GM12864 (cell line): ENCODE data around the gene NR1H2.
"Not testable (repeated sequence)": the region's sequence is repeated elsewhere in the genome, so short reads cannot be mapped to it uniquely, and the experiment has no call there.

Experiments used
- DNase-seq: peaks from one replicate; pipeline ENCODE4 v3.0.0-alpha.2; 2011; ENCODE audit warnings: low read depth
- H3K4me3 ChIP-seq: 2 replicates; pipeline ENCODE4 v1.5.1; 2011; ENCODE audit warnings: mild to moderate bottlenecking, low read depth, low read length, control low read depth
- TF ChIP-seq, protein P1 (sequence below): IDR thresholded peaks from 2 replicates; pipeline ENCODE4 v1.5.1; 2011; ENCODE audit warnings: low read depth, mild to moderate bottlenecking, moderate library complexity, low read length, control low read depth, inconsistent platforms; ENCODE audit errors: missing control alignments

NR1H2 gene

GRCh38 chr19:50352242-50352641 is 24.0 kb upstream of the NR1H2 start:
- H3K4me3 ChIP-seq: no peak overlapping the region
- TF ChIP-seq, protein P1, sequence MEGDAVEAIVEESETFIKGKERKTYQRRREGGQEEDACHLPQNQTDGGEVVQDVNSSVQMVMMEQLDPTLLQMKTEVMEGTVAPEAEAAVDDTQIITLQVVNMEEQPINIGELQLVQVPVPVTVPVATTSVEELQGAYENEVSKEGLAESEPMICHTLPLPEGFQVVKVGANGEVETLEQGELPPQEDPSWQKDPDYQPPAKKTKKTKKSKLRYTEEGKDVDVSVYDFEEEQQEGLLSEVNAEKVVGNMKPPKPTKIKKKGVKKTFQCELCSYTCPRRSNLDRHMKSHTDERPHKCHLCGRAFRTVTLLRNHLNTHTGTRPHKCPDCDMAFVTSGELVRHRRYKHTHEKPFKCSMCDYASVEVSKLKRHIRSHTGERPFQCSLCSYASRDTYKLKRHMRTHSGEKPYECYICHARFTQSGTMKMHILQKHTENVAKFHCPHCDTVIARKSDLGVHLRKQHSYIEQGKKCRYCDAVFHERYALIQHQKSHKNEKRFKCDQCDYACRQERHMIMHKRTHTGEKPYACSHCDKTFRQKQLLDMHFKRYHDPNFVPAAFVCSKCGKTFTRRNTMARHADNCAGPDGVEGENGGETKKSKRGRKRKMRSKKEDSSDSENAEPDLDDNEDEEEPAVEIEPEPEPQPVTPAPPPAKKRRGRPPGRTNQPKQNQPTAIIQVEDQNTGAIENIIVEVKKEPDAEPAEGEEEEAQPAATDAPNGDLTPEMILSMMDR: no peak
- no peak for DNase-seq

DNA sequence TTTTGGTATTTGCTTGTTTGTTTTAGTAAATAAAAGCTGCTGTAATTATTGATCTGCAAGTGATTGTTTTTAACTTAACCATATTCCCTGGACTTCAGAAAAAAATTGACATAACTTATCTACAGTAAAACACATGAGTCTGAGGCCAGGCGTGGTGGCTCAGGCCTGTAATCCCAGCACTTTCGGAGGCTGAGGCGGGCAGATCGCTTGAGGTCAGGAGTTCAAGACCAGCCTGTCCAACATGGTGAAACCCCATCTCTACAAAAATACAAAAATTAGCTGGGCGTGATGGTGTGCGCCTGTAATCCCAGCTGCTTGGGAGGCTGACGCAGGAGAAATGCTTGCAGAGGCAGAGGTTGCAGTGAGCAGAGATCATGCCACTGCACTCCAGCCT is 22.8 kb upstream of the NR1H2 start:
- not testable (repeated sequence) for DNase-seq, H3K4me3 ChIP-seq

GRCh38 chr19:50356691-50357177 is 19.5 kb upstream of the NR1H2 start:
- TF ChIP-seq, protein P1: no peak
- no peak overlapping the region; the same call in 1 of the 2 replicates for H3K4me3 ChIP-seq
- no peak for DNase-seq

DNA sequence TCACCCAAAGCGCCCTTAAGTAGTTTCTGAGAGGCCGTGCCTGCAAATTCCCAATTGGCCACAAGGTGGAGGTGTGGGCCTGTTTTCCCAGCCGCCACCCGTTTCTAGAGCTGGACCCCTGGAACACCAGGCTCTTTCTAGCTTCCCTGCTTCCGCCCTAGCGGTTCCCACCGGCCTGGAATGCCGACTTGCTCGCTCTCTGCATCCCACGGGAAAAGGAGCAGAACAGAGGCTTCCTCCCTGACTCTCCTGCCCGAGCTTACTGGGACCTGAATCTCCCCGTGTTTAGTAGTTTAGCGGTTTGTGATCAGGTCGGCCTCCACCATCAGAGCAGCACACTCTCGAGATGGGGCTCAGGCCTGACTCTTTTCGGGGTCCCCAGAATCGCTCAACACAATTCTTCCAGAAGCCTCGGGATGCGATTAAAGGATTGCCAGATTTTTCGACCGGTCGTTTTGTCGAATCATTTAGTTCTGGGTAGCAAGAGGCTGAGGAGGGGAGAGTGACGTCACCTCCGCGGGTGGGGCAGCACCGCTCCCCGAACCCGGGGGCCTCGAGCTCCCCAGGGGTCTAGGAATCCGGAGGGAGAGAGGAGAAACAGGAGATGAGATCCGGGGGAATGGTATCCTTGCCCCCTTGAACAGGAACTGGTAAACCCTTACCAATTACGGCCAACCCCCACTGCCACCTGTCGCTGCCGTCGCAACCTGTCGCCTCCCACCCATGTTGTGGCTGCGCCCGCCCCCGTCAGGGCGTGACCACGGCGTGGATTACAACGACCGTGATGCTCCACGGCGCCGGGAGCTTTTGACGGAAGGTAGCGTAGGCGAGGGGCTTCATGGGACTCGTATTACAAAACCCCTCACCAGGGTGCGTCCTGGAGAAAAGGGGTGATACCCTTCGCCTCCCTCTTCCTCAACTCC is 18.8 kb upstream of the NR1H2 start:
- no peak for DNase-seq
- H3K4me3 ChIP-seq: peak overlapping the region; percentile 66
- TF ChIP-seq, protein P1: peak; percentile 84

DNA sequence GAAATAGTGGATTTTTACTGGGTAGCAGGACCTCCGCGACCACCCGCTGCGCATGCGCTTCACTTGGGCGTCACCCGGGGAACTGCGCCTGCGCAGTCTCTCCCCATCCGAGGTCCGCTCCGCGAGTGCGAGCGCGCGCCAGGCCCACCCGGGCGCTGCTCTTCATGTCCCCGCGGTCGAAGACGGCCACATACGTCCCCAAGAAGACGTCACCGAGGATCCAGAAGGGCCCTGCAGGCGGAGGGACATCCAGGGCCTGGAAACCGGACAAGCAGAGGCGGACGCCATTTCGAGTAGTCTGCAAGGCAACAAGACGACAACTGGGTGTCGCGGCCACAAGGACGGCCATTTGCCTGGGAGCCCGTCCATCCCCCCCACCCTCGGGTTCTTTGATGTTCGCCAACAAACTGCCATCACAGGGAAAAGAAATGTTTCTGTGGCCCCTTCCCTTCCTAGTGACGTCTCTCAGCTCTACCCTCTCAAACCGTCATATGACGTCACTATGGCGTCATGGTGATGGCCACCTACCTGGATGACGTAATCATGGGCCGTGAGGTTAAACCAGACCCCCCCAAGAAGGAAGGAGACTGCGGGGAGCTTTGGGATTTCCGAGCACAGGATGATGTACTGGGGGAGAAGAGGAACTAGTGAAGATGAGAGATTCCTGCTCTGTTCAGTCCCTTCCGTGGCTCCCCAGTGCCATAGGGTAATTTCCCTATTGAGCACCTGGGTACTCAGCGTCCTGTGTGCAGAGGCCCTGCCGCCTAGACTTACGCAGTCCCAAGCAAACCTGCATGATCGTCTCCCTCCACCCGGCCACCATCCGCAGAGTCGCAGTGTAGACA is 17.6 kb upstream of the NR1H2 start:
- DNase-seq: no peak
- TF ChIP-seq, protein P1: no peak
- H3K4me3 ChIP-seq: peak overlapping the region; percentile 66

DNA sequence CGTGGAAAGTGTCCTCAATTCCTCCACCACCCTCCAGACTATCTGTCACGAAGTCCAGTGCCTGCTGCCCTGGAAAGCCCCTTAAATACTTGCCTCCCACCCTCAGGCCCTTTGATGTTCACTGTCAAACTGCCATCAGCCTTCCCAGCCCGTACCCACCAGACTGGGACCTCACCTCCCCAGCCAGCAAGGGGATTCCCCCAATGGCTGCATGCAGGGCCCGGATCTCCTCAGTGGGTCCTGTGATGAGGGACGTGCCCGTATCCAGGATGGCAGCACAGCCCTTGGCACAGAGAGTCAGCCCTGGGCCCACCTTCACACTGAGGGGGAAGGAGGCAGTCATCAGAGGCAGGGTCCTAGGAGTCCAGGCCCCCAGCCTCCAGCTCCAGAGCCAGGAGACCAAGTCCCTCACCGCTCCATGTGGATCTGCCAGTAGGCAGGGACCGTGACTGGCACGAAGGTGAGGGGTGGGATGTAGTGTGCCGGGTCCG is 16.9 kb upstream of the NR1H2 start:
- no peak for DNase-seq
- TF ChIP-seq, protein P1: no peak
- H3K4me3 ChIP-seq: peak overlapping the region; percentile 66
